Measurements from ENCODE around the gene ZNRF2.

The ZNRF2 gene

DNA sequence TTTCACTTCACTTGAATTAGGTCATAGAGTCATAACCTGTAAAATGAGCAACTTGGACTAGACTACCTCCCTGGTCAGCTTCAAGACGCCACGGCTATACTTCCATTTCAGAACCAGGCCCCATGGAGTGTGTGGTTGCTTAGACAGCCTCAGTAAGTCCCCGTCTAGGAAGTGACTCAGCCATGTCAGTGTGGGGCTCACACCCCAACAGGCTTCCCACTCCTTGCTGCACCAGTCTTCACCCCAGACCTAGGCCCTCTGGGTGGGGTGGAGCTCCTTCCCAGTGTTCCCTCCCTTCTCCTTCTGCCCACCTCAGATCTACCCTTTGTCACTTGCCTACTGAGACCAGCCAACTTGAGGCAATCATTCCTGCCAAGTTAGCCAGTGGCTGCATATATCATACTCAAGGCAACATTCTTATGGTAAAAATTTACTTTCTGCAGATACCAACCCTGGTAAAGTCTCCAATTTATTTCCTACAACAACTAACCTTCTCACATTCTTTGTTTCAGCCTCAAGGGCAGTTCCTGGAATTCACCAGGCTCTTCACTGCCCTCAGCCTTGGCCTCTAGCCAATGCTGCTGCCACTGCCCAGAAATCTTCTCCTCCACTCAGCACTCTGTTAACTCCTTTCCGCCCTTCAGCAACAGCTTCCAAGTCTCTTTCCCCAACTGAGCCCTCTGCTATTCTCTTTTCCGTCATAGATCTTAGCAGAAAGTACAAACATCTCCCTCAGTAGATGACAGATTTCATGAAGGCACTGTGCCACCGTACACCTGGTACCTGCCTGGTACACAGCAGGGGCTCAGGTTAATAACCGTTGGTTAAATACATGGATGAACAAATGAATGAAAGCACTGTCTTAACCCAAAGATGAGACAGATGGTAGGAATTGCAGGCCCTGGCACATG is 31.3 kb upstream of the ZNRF2 start:
- TF ChIP-seq, protein P1, sequence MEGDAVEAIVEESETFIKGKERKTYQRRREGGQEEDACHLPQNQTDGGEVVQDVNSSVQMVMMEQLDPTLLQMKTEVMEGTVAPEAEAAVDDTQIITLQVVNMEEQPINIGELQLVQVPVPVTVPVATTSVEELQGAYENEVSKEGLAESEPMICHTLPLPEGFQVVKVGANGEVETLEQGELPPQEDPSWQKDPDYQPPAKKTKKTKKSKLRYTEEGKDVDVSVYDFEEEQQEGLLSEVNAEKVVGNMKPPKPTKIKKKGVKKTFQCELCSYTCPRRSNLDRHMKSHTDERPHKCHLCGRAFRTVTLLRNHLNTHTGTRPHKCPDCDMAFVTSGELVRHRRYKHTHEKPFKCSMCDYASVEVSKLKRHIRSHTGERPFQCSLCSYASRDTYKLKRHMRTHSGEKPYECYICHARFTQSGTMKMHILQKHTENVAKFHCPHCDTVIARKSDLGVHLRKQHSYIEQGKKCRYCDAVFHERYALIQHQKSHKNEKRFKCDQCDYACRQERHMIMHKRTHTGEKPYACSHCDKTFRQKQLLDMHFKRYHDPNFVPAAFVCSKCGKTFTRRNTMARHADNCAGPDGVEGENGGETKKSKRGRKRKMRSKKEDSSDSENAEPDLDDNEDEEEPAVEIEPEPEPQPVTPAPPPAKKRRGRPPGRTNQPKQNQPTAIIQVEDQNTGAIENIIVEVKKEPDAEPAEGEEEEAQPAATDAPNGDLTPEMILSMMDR (IDR thresholded peaks at IDR 0.05; ENCODE audit: low read depth, low read length), result no peak
- DNase-seq (ENCODE audit: extremely low read depth, low read depth), result no peak

- DNase-seq (ENCODE audit: extremely low read depth, low read depth), result no peak
- TF ChIP-seq, protein P1 (IDR thresholded peaks at IDR 0.05; ENCODE audit: low read depth, low read length), result no peak
These were observed 30.6 kb upstream of the ZNRF2 start for GRCh38 chr7:30253796-30254165.

- TF ChIP-seq, protein P1 (IDR thresholded peaks at IDR 0.05; ENCODE audit: low read depth, low read length), result no peak
- no peak for DNase-seq (ENCODE audit: extremely low read depth, low read depth)
These were observed 30.1 kb upstream of the ZNRF2 start for GRCh38 chr7:30254248-30254647.

- DNase-seq (ENCODE audit: extremely low read depth, low read depth), result no peak
These were observed 29.7 kb upstream of the ZNRF2 start for GRCh38 chr7:30254717-30255063.

DNA sequence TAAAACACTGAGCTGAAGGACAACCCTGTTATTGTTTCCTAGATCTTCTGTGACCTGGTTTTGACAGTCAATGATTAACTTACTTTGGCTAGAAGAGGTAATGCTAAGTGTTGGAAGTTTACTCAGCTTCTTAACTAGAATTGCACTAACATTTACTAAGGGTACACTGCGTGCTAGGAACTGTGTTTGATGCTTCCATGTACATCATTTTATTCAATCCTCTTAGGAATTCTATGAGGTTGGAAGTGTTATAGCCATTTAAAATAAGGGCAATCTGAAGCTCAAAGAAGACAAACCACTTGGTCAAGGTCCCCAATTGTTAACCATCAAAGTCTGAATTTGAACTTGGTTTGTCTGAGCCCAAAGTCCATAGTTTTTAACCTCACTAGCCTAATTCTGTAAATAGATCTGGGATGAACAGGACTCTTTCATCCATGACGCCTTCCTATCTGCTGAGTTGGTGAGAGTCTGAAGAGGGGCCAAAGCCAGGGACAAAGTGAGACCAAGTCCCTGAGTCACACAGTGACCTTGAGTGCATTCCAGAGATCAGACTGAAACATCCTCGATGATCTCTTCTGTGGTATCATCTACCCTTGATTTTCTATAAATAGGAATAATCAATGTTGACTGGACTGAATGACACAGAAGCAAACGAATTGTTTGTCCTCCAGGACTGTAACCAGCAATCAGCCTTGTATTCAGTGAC is 29.2 kb upstream of the ZNRF2 start:
- DNase-seq (ENCODE audit: extremely low read depth, low read depth), result no peak

More at GRCh38 chr7:30254717-30255063, 29.7 kb upstream of the ZNRF2 start:
- TF ChIP-seq, protein P1 (IDR thresholded peaks at IDR 0.05; ENCODE audit: low read depth, low read length), result no peak

GRCh38 chr7:30256349-30256858 is 28.0 kb upstream of the ZNRF2 start:
- TF ChIP-seq, protein P1 (IDR thresholded peaks at IDR 0.05; ENCODE audit: low read depth, low read length), result no peak
- DNase-seq (ENCODE audit: extremely low read depth, low read depth), result no peak

More for the DNA sequence above, 29.2 kb upstream of the ZNRF2 start:
- TF ChIP-seq, protein P1 (IDR thresholded peaks at IDR 0.05; ENCODE audit: low read depth, low read length), result no peak

Data from AG09319 (cell line).